ENCODE results near the gene PIP5K1B. TPM values are rescaled to one million over a fixed set of nuclear protein-coding genes. Genes with fewer than 3 reads are reported as not detected.

PIP5K1B gene
- total and polyA plus RNA-seq, 2 experiments from 2014 or later: 1.3 to 2.8 TPM

DNA sequence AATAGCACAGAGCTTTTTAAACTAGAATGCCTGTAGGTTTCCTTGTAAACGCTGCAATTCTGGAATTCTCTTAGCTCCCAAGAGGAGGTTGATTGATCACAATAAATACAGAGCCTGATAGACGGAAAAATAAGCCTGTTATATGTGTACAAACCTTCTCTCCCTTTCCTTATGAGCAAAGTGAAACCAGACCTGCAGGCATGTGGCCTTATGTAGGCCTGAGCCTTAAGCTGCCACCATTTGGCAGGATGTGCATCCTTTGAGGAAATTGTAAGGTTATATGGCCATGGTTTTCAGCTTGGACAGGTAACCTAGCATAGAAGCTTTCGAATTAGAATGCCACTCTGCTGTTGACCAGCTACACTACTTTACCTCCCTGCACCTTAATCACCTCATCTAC, 259.7 kb downstream of the PIP5K1B start (continued):
- TF ChIP-seq, protein P1, sequence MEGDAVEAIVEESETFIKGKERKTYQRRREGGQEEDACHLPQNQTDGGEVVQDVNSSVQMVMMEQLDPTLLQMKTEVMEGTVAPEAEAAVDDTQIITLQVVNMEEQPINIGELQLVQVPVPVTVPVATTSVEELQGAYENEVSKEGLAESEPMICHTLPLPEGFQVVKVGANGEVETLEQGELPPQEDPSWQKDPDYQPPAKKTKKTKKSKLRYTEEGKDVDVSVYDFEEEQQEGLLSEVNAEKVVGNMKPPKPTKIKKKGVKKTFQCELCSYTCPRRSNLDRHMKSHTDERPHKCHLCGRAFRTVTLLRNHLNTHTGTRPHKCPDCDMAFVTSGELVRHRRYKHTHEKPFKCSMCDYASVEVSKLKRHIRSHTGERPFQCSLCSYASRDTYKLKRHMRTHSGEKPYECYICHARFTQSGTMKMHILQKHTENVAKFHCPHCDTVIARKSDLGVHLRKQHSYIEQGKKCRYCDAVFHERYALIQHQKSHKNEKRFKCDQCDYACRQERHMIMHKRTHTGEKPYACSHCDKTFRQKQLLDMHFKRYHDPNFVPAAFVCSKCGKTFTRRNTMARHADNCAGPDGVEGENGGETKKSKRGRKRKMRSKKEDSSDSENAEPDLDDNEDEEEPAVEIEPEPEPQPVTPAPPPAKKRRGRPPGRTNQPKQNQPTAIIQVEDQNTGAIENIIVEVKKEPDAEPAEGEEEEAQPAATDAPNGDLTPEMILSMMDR (conservative IDR thresholded peaks at IDR 0.05; ENCODE audit: low read depth in 2 of 2): no peak
- TF ChIP-seq ZNF114 (CRISPR knock-in tag; IDR thresholded peaks at IDR 0.05) (no peak), CREB1 (CRISPR knock-in tag; IDR thresholded peaks at IDR 0.05; ENCODE audit: low read depth) (no peak), JUNB (IDR thresholded peaks at IDR 0.05; ENCODE audit: unreplicated experiment) (no peak), EZH2phosphoT487 (IDR thresholded peaks at IDR 0.05; ENCODE audit: unreplicated experiment) (no peak), ZNF331 (CRISPR knock-in tag; IDR thresholded peaks at IDR 0.05; ENCODE audit: low read depth) (no peak)

DNA sequence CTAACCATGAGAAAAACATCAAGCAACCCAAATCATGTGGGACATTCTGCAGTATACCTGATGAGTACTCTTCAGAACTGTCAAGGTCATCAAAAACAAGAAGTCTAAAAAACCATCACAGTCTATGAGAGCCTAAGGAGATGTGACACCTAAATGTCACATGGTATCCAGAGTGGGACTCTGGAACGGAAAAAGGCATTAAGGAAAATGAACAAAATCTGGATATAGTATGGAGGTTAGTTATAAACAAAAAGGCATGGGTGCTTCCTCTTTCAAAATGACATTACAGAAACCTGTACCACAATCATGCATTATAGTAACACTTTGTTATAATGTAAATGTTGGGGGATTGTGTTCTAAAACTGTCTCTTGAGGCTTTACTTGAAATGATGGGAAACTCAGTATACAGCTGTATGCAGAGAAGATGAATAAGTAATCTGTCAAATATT, 261.5 kb downstream of the PIP5K1B start:
- no peak for ATAC-seq
- peaks cover 5% of the 10 kb centered on the region; the same call in 1 of the 3 replicates for H3K4me1 Mint-ChIP-seq
- H3K36me3 ChIP-seq (ENCODE audit: insufficient read depth): no peaks in the 10 kb centered on the region
- no peak for DNase-seq (ENCODE audit: low spot score)
- H3K9me3 Mint-ChIP-seq: no peaks in the 10 kb centered on the region
- H3K4me1 ChIP-seq (ENCODE audit: insufficient read depth): peaks cover 3% of the 10 kb centered on the region; the same call in 1 of the 2 replicates
- H3K4me2 ChIP-seq: no peak overlapping the region
- no peaks in the 10 kb centered on the region for H3K9me2 ChIP-seq (ENCODE audit: insufficient read depth)
- H3K27me3 Mint-ChIP-seq (ENCODE audit: insufficient read depth, low read depth, poor library complexity): peaks cover 1% of the 10 kb centered on the region
- no peaks in the 10 kb centered on the region for H3K36me3 Mint-ChIP-seq (ENCODE audit: low read depth)
- no peaks in the 10 kb centered on the region for H3K27me3 ChIP-seq (ENCODE audit: insufficient read depth)
- no peak overlapping the region for H3K4me3 ChIP-seq
- H3K79me2 ChIP-seq (replicated peaks; ENCODE audit: insufficient read depth): no peaks in the 10 kb centered on the region
- no peaks in the 10 kb centered on the region for H3F3A ChIP-seq (replicated peaks; ENCODE audit: low read depth)
- H3K27ac Mint-ChIP-seq: no peak overlapping the region
- H4K20me1 ChIP-seq (replicated peaks; ENCODE audit: insufficient read depth): no peaks in the 10 kb centered on the region
- no peak overlapping the region for H3K4me3 Mint-ChIP-seq
- no peak overlapping the region for H2AFZ ChIP-seq
- no peak overlapping the region for H3K27ac ChIP-seq (ENCODE audit: low read depth)
- TF ChIP-seq, protein P2, sequence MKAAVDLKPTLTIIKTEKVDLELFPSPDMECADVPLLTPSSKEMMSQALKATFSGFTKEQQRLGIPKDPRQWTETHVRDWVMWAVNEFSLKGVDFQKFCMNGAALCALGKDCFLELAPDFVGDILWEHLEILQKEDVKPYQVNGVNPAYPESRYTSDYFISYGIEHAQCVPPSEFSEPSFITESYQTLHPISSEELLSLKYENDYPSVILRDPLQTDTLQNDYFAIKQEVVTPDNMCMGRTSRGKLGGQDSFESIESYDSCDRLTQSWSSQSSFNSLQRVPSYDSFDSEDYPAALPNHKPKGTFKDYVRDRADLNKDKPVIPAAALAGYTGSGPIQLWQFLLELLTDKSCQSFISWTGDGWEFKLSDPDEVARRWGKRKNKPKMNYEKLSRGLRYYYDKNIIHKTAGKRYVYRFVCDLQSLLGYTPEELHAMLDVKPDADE (IDR thresholded peaks at IDR 0.05): no peak
- no peak for TF ChIP-seq NANOG (IDR thresholded peaks at IDR 0.05; ENCODE audit: borderline replicate concordance)
- no peak for TF ChIP-seq ZNF331 (CRISPR knock-in tag; IDR thresholded peaks at IDR 0.05; ENCODE audit: low read depth)
- TF ChIP-seq EZH2 (IDR thresholded peaks at IDR 0.05; ENCODE audit: low read depth, unreplicated experiment): no peak
- TF ChIP-seq, protein P3, sequence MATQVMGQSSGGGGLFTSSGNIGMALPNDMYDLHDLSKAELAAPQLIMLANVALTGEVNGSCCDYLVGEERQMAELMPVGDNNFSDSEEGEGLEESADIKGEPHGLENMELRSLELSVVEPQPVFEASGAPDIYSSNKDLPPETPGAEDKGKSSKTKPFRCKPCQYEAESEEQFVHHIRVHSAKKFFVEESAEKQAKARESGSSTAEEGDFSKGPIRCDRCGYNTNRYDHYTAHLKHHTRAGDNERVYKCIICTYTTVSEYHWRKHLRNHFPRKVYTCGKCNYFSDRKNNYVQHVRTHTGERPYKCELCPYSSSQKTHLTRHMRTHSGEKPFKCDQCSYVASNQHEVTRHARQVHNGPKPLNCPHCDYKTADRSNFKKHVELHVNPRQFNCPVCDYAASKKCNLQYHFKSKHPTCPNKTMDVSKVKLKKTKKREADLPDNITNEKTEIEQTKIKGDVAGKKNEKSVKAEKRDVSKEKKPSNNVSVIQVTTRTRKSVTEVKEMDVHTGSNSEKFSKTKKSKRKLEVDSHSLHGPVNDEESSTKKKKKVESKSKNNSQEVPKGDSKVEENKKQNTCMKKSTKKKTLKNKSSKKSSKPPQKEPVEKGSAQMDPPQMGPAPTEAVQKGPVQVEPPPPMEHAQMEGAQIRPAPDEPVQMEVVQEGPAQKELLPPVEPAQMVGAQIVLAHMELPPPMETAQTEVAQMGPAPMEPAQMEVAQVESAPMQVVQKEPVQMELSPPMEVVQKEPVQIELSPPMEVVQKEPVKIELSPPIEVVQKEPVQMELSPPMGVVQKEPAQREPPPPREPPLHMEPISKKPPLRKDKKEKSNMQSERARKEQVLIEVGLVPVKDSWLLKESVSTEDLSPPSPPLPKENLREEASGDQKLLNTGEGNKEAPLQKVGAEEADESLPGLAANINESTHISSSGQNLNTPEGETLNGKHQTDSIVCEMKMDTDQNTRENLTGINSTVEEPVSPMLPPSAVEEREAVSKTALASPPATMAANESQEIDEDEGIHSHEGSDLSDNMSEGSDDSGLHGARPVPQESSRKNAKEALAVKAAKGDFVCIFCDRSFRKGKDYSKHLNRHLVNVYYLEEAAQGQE (IDR thresholded peaks at IDR 0.05; ENCODE audit: unreplicated experiment): no peak
- no peak for TF ChIP-seq POLR2AphosphoS5 (IDR thresholded peaks at IDR 0.05; ENCODE audit: low read depth)
- TF ChIP-seq JUNB (IDR thresholded peaks at IDR 0.05; ENCODE audit: unreplicated experiment): no peak
- TF ChIP-seq, protein P4, sequence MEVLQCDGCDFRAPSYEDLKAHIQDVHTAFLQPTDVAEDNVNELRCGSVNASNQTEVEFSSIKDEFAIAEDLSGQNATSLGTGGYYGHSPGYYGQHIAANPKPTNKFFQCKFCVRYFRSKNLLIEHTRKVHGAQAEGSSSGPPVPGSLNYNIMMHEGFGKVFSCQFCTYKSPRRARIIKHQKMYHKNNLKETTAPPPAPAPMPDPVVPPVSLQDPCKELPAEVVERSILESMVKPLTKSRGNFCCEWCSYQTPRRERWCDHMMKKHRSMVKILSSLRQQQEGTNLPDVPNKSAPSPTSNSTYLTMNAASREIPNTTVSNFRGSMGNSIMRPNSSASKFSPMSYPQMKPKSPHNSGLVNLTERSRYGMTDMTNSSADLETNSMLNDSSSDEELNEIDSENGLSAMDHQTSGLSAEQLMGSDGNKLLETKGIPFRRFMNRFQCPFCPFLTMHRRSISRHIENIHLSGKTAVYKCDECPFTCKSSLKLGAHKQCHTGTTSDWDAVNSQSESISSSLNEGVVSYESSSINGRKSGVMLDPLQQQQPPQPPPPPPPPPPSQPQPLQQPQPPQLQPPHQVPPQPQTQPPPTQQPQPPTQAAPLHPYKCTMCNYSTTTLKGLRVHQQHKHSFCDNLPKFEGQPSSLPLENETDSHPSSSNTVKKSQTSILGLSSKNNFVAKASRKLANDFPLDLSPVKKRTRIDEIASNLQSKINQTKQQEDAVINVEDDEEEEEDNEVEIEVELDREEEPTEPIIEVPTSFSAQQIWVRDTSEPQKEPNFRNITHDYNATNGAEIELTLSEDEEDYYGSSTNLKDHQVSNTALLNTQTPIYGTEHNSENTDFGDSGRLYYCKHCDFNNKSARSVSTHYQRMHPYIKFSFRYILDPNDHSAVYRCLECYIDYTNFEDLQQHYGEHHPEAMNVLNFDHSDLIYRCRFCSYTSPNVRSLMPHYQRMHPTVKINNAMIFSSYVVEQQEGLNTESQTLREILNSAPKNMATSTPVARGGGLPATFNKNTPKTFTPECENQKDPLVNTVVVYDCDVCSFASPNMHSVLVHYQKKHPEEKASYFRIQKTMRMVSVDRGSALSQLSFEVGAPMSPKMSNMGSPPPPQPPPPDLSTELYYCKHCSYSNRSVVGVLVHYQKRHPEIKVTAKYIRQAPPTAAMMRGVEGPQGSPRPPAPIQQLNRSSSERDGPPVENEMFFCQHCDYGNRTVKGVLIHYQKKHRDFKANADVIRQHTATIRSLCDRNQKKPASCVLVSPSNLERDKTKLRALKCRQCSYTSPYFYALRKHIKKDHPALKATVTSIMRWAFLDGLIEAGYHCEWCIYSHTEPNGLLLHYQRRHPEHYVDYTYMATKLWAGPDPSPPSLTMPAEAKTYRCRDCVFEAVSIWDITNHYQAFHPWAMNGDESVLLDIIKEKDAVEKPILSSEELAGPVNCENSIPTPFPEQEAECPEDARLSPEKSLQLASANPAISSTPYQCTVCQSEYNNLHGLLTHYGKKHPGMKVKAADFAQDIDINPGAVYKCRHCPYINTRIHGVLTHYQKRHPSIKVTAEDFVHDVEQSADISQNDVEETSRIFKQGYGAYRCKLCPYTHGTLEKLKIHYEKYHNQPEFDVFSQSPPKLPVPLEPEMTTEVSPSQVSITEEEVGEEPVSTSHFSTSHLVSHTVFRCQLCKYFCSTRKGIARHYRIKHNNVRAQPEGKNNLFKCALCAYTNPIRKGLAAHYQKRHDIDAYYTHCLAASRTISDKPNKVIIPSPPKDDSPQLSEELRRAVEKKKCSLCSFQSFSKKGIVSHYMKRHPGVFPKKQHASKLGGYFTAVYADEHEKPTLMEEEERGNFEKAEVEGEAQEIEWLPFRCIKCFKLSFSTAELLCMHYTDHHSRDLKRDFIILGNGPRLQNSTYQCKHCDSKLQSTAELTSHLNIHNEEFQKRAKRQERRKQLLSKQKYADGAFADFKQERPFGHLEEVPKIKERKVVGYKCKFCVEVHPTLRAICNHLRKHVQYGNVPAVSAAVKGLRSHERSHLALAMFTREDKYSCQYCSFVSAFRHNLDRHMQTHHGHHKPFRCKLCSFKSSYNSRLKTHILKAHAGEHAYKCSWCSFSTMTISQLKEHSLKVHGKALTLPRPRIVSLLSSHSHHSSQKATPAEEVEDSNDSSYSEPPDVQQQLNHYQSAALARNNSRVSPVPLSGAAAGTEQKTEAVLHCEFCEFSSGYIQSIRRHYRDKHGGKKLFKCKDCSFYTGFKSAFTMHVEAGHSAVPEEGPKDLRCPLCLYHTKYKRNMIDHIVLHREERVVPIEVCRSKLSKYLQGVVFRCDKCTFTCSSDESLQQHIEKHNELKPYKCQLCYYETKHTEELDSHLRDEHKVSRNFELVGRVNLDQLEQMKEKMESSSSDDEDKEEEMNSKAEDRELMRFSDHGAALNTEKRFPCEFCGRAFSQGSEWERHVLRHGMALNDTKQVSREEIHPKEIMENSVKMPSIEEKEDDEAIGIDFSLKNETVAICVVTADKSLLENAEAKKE (CRISPR knock-in tag; IDR thresholded peaks at IDR 0.05): no peak
- no peak for TF ChIP-seq ZNF114 (CRISPR knock-in tag; IDR thresholded peaks at IDR 0.05)

Data from GM23338 (cell line).